NCI-H1092 treated with DMSO at 0.1 percent for 48 hours (cell line): ENCODE data around the gene LIMK2.
A peak's percentile ranks its signal among the peaks of the same experiment; 100 is the strongest.
"Not testable (repeated sequence)": the region's sequence is repeated elsewhere in the genome, so short reads cannot be mapped to it uniquely, and the experiment has no call there.

ENCODE experiments used
- DNase-seq: peaks from one replicate; lab custom pipeline; 2025; lab: John Stamatoyannopoulos, UW

The LIMK2 gene

GRCh38 chr22:31211862-31212730, at the start of gene LIMK2:
Gene LIMK2 (plus strand): TSS chr22:31212298. CDS start chr22:31212409, 111 bp downstream.
- peak; percentile 94 for DNase-seq

GRCh38 chr22:31170971-31171370, 41.1 kb upstream of the LIMK2 start:
- no peak for DNase-seq

- not testable (repeated sequence) for DNase-seq
Observed at GRCh38 chr22:31171734-31172133, 40.4 kb upstream of the LIMK2 start.

- no peak for DNase-seq
Observed at GRCh38 chr22:31173386-31174145, 38.5 kb upstream of the LIMK2 start.

- DNase-seq = no peak
Observed at GRCh38 chr22:31176923-31177322, 35.2 kb upstream of the LIMK2 start.

GRCh38 chr22:31177420-31178162, 34.5 kb upstream of the LIMK2 start:
- no peak for DNase-seq

GRCh38 chr22:31178859-31179258, 33.2 kb upstream of the LIMK2 start:
- no peak for DNase-seq

- DNase-seq = peak; percentile 37
Observed at GRCh38 chr22:31179345-31179744, 32.8 kb upstream of the LIMK2 start.

GRCh38 chr22:31184015-31184414, 28.1 kb upstream of the LIMK2 start:
- DNase-seq = no peak

- no peak for DNase-seq
Observed at GRCh38 chr22:31185056-31185455, 27.0 kb upstream of the LIMK2 start.

GRCh38 chr22:31187627-31188026, 24.5 kb upstream of the LIMK2 start:
- no peak for DNase-seq

GRCh38 chr22:31192513-31192912, 19.6 kb upstream of the LIMK2 start:
- no peak for DNase-seq

- no peak for DNase-seq
Observed at GRCh38 chr22:31193092-31193491, 19.0 kb upstream of the LIMK2 start.

- not testable (repeated sequence) for DNase-seq
Observed at GRCh38 chr22:31194681-31195080, 17.4 kb upstream of the LIMK2 start.

- DNase-seq = no peak
Observed at GRCh38 chr22:31199187-31199586, 12.9 kb upstream of the LIMK2 start.

- not testable (repeated sequence) for DNase-seq
Observed at GRCh38 chr22:31204352-31204984, 7.6 kb upstream of the LIMK2 start.

- DNase-seq = not testable (repeated sequence)
Observed at GRCh38 chr22:31205059-31205458, 7.0 kb upstream of the LIMK2 start.

GRCh38 chr22:31206460-31206859, 5.6 kb upstream of the LIMK2 start:
- DNase-seq = not testable (repeated sequence)

- no peak for DNase-seq
Observed at GRCh38 chr22:31206896-31207687, 5.0 kb upstream of the LIMK2 start.

GRCh38 chr22:31210556-31211421, 1.3 kb upstream of the LIMK2 start:
- DNase-seq = no peak
